ENCODE results near the gene MEGF11.

MEGF11 gene

GRCh38 chr15:66215811-66216210, 37.7 kb downstream of the MEGF11 start:
- no peak for DNase-seq

- no peak for DNase-seq
These were observed 39.3 kb downstream of the MEGF11 start for GRCh38 chr15:66214246-66214645.

GRCh38 chr15:66212563-66212921, 41.0 kb downstream of the MEGF11 start:
- DNase-seq: no peak

- no peak for DNase-seq
These were observed 41.6 kb downstream of the MEGF11 start for GRCh38 chr15:66211670-66212562.

GRCh38 chr15:66210684-66211083, 42.9 kb downstream of the MEGF11 start:
- no peak for DNase-seq

- no peak for DNase-seq
These were observed 54.8 kb downstream of the MEGF11 start for GRCh38 chr15:66198757-66199156.

- no peak for DNase-seq
These were observed 56.9 kb downstream of the MEGF11 start for GRCh38 chr15:66196602-66197001.

GRCh38 chr15:66195621-66196230, 57.8 kb downstream of the MEGF11 start:
- no peak for DNase-seq

- no peak for DNase-seq
These were observed 60.5 kb downstream of the MEGF11 start for GRCh38 chr15:66193066-66193465.

GRCh38 chr15:66190746-66191145, 62.8 kb downstream of the MEGF11 start:
- no peak for DNase-seq

GRCh38 chr15:66189291-66189690, 64.3 kb downstream of the MEGF11 start:
- no peak for DNase-seq

GRCh38 chr15:66188464-66188863, 65.1 kb downstream of the MEGF11 start:
- no peak for DNase-seq

- no peak for DNase-seq
These were observed 66.3 kb downstream of the MEGF11 start for GRCh38 chr15:66187271-66187670.

GRCh38 chr15:66186049-66186825, 67.3 kb downstream of the MEGF11 start:
- DNase-seq: no peak

GRCh38 chr15:66184936-66185790, 68.4 kb downstream of the MEGF11 start:
- no peak for DNase-seq

- no peak for DNase-seq
These were observed 69.1 kb downstream of the MEGF11 start for GRCh38 chr15:66184492-66184891.

- no peak for DNase-seq
These were observed 72.9 kb downstream of the MEGF11 start for GRCh38 chr15:66180531-66181097.

- no peak for DNase-seq
These were observed 75.0 kb downstream of the MEGF11 start for GRCh38 chr15:66178531-66178910.

GRCh38 chr15:66172324-66172980, 81.1 kb downstream of the MEGF11 start:
- DNase-seq: no peak

- no peak for DNase-seq
These were observed 81.7 kb downstream of the MEGF11 start for GRCh38 chr15:66171841-66172240.

- DNase-seq: no peak
These were observed 82.8 kb downstream of the MEGF11 start for GRCh38 chr15:66170716-66171115.

- DNase-seq: no peak
These were observed 83.5 kb downstream of the MEGF11 start for GRCh38 chr15:66170042-66170441.

All from suppressor macrophage (primary cell).